Endothelial cell of umbilical vein (primary cell): ENCODE data around the gene CIITA.

Experiments
- MAX ChIP-seq: IDR thresholded peaks from 2 replicates; pipeline ENCODE4 v1.6.1; 2011; ENCODE audit not compliant: insufficient read depth, insufficient read length
- POLR2A ChIP-seq: IDR thresholded peaks from 2 replicates; pipeline ENCODE4 v1.6.1; 2012; ENCODE audit warnings: low read depth, mild to moderate bottlenecking, control low read depth, low read length

DNA sequence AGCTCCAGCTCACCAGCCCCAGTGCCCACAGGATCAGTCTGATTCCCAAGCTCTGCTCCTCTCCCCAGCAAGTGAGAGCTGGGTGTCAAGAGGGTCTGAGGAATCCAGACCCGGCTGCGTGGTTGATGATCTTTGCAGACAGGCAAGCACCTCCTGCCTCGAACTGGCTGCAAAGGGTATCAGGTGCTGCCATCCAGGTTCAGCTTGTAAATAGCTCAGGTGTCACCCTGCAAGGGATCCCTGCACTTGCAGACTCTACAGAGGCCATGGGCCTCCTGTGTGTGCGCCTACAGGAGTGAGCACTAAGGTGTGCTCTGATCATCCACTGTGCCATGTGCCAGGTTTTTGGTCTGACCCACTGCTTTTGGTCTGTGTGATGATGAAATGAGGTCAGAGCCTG is 49.1 kb downstream of the CIITA start:
- TF ChIP-seq MAX (no peak), POLR2A (no peak)
